Lower lobe of right lung (tissue), 2 donors: ENCODE measurements around the gene CELF2. TPM values are rescaled to one million over a fixed set of nuclear protein-coding genes. Genes with fewer than 3 reads are reported as not detected.

Experiments
- ATAC-seq, 2 donors: fragments of 200-7000 bp; cut with Tn5 transposase; one replicate each; pipeline ENCODE4 v1.9.1; 2020 to 2022; ENCODE audit warnings: mild to moderate bottlenecking in 2 of 2, moderate library complexity in 2 of 2
- DNase-seq: peaks from one replicate; pipeline ENCODE4 v3.0.0-alpha.2; 2020
- H3K27ac ChIP-seq: fragments of 200-600 bp; one replicate; pipeline ENCODE4 v1.8.0; 2022
- H3K27me3 ChIP-seq: fragments of 200-600 bp; one replicate; pipeline ENCODE4 v1.8.0; 2022; ENCODE audit warnings: low read depth
- H3K36me3 ChIP-seq: fragments of 200-600 bp; one replicate; pipeline ENCODE4 v1.8.0; 2022; ENCODE audit warnings: mild to moderate bottlenecking
- H3K4me1 ChIP-seq: fragments of 200-600 bp; one replicate; pipeline ENCODE4 v1.8.0; 2022
- H3K4me3 ChIP-seq: fragments of 200-600 bp; one replicate; pipeline ENCODE4 v1.8.0; 2022; ENCODE audit warnings: mild to moderate bottlenecking
- H3K9me3 ChIP-seq: fragments of 200-600 bp; one replicate; pipeline ENCODE4 v1.8.0; 2022
- intact Hi-C: fragments of 100-400 bp; cut with DNase I; formaldehyde crosslinking; loops from one replicate; pipeline ENCODE4 v1.11.0; 2022
- total RNA-seq: library from RNA; stranded (reverse); fragmentation: NEBNext Ultra II Directional; extraction: Animal tissue kit (Norgen Biotek cat#: 25700); gene quantifications from one replicate; pipeline ENCODE4 v1.2.1, GENCODE V29; 2021
- TF ChIP-seq, protein P1 (sequence below): fragments of 200-600 bp; IDR thresholded peaks from one replicate; pipeline ENCODE4 v1.8.0; 2022; ENCODE audit warnings: antibody characterized with exemption, mild to moderate bottlenecking
- donor health status: DM: no; HTN: yes; CAD: no; lungs with severe emphysema.

The CELF2 gene
- total RNA-seq, 1 donor from 2014 or later, result 106 TPM

DNA sequence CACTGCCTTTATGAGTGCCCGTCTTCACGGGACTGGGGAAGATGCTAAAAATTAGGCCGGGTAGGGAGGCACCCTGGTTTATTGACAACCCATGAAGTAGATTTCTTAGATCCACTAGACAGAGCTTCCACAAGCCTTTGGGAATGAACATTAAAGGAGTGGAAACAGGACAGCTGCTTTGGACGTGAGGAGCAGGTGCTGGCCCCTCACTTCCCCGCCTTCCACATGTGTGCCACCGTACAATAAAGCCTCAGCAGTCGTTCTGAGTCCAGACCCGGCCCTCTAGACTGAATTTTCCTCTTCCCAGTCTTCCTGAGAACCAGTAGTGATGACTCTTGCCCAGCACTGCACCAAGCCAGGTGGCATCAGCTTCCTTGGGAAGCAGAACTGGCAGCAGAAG lies 282.4 kb downstream of the CELF2 start:
- TF ChIP-seq, protein P1, sequence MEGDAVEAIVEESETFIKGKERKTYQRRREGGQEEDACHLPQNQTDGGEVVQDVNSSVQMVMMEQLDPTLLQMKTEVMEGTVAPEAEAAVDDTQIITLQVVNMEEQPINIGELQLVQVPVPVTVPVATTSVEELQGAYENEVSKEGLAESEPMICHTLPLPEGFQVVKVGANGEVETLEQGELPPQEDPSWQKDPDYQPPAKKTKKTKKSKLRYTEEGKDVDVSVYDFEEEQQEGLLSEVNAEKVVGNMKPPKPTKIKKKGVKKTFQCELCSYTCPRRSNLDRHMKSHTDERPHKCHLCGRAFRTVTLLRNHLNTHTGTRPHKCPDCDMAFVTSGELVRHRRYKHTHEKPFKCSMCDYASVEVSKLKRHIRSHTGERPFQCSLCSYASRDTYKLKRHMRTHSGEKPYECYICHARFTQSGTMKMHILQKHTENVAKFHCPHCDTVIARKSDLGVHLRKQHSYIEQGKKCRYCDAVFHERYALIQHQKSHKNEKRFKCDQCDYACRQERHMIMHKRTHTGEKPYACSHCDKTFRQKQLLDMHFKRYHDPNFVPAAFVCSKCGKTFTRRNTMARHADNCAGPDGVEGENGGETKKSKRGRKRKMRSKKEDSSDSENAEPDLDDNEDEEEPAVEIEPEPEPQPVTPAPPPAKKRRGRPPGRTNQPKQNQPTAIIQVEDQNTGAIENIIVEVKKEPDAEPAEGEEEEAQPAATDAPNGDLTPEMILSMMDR, result no peak
- intact Hi-C loops, result no loop called here
- Histone ChIP-seq H3K4me3 (no peak overlapping the region), H3K9me3 (no peaks in the 10 kb centered on the region), H3K4me1 (no peaks in the 10 kb centered on the region), H3K27ac (no peak overlapping the region), H3K27me3 (no peaks in the 10 kb centered on the region), H3K36me3 (peaks cover 96% of the 10 kb centered on the region)
- ATAC-seq, result no peak
- no peak for DNase-seq

GRCh38 chr10:11300563-11300962 lies 282.9 kb downstream of the CELF2 start:
- Histone ChIP-seq H3K27me3 (no peaks in the 10 kb centered on the region), H3K36me3 (peaks cover 96% of the 10 kb centered on the region), H3K4me3 (no peak overlapping the region), H3K9me3 (no peaks in the 10 kb centered on the region), H3K27ac (no peak overlapping the region), H3K4me1 (no peaks in the 10 kb centered on the region)
- TF ChIP-seq, protein P1, result no peak
- no peak for ATAC-seq
- intact Hi-C loops, result no loop called here
- DNase-seq, result no peak

GRCh38 chr10:11301571-11302111 lies 284.0 kb downstream of the CELF2 start:
- Histone ChIP-seq H3K4me3 (no peak overlapping the region), H3K4me1 (no peaks in the 10 kb centered on the region), H3K9me3 (no peaks in the 10 kb centered on the region), H3K27me3 (no peaks in the 10 kb centered on the region), H3K36me3 (peaks cover 93% of the 10 kb centered on the region), H3K27ac (no peak overlapping the region)
- ATAC-seq, result no peak
- no peak for DNase-seq
- intact Hi-C loops, result no loop called here
- TF ChIP-seq, protein P1, result no peak

GRCh38 chr10:11302181-11302580 lies 284.5 kb downstream of the CELF2 start:
- no peak overlapping the region for H3K27ac ChIP-seq
- no peaks in the 10 kb centered on the region for H3K27me3 ChIP-seq
- no peaks in the 10 kb centered on the region for H3K4me1 ChIP-seq
- intact Hi-C loops, result no loop called here
- H3K4me3 ChIP-seq, result no peak overlapping the region
- no peak for DNase-seq
- no peak for ATAC-seq
- TF ChIP-seq, protein P1, result no peak
- H3K9me3 ChIP-seq, result peaks cover 2% of the 10 kb centered on the region
- peaks cover 93% of the 10 kb centered on the region for H3K36me3 ChIP-seq

DNA sequence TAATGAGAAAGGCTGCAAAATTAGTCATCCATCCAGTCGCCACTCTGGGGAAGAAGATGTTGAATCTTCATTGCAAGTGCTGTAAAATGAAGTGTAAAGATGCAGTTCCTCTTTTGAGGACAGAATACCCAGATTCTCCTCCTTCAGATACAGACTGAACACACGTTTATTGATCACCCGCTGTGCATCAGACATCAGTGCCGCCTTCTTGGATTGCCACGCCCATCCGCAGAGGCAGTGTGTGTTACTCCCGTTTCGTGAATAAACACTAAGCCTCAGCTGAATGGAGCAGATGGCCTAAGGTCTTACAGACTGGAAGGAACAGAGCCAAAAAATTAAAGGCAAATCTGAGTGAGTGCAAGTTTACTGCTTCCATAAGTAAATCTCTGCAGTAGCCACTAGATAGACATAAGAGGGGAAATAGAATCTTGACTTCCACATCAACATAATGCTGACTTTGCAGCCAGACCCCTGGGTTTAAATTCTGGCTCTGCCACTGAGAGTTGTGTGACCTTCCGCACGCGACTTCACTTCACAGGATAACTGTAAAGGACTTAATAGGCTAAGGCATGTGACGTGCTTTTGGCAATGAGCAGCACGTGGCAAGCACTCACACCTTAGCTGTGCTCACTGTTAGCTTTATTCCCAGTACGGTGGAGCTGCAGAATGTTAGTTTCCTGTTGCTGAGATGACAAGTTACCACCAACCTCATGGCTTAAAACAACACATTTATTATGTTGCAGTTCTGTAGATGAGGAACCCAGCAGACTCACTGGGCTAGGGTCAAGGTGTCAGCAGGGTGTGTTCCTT lies 285.9 kb downstream of the CELF2 start:
- TF ChIP-seq, protein P1, result no peak
- intact Hi-C loops, result no loop called here
- DNase-seq (no peak), ATAC-seq (no peak)
- H3K9me3 ChIP-seq, result peaks cover 12% of the 10 kb centered on the region
- H3K27me3 ChIP-seq, result no peaks in the 10 kb centered on the region
- peaks cover 86% of the 10 kb centered on the region for H3K36me3 ChIP-seq
- no peak overlapping the region for H3K4me3 ChIP-seq
- no peaks in the 10 kb centered on the region for H3K4me1 ChIP-seq
- H3K27ac ChIP-seq, result no peak overlapping the region
